DOHH2 (cell line): ENCODE measurements around the gene DOCK8.

Source experiments
- EZH2phosphoT487 ChIP-seq: fragments of 200-600 bp; sonication (generic); IDR thresholded peaks from 2 replicates; pipeline ENCODE4 v1.6.1; 2017; ENCODE audit warnings: borderline replicate concordance, mild to moderate bottlenecking, antibody characterized with exemption, low read length, moderate library complexity, mixed read lengths
- TF ChIP-seq, protein P1 (sequence below): fragments of 200-600 bp; sonication (generic); IDR thresholded peaks from one replicate; pipeline ENCODE4 v1.5.1; 2014; ENCODE audit warnings: antibody characterized with exemption, mild to moderate bottlenecking, low read depth, low read length; ENCODE audit not compliant: poor library complexity, severe bottlenecking

GRCh38 chr9:503326-503725 is 288.7 kb downstream of the DOCK8 start:
- TF ChIP-seq, protein P1, sequence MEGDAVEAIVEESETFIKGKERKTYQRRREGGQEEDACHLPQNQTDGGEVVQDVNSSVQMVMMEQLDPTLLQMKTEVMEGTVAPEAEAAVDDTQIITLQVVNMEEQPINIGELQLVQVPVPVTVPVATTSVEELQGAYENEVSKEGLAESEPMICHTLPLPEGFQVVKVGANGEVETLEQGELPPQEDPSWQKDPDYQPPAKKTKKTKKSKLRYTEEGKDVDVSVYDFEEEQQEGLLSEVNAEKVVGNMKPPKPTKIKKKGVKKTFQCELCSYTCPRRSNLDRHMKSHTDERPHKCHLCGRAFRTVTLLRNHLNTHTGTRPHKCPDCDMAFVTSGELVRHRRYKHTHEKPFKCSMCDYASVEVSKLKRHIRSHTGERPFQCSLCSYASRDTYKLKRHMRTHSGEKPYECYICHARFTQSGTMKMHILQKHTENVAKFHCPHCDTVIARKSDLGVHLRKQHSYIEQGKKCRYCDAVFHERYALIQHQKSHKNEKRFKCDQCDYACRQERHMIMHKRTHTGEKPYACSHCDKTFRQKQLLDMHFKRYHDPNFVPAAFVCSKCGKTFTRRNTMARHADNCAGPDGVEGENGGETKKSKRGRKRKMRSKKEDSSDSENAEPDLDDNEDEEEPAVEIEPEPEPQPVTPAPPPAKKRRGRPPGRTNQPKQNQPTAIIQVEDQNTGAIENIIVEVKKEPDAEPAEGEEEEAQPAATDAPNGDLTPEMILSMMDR, result peak; percentile 13
- TF ChIP-seq EZH2phosphoT487, result no peak
